Left cardiac atrium (tissue), 4 donors: ENCODE measurements around the gene PYHIN1. TPM values are rescaled to one million over a fixed set of nuclear protein-coding genes. Genes with fewer than 3 reads are reported as not detected.
"Not testable (repeated sequence)": the region's sequence is repeated elsewhere in the genome, so short reads cannot be mapped to it uniquely, and the experiment has no call there.

ENCODE experiments used
- ATAC-seq, 2 donors: fragments of 200-7000 bp; cut with Tn5 transposase; one replicate each; pipeline ENCODE4 v1.9.1; 2020; ENCODE audit warnings: mild to moderate bottlenecking in 2 of 2, moderate library complexity in 2 of 2
- DNase-seq: peaks from one replicate; pipeline ENCODE4 v3.0.0-alpha.2; 2020
- intact Hi-C, 2 donors: fragments of 100-400 bp; cut with DNase I; formaldehyde crosslinking; loops; one replicate each; pipeline versions ENCODE4 v1.14.1 to v1.15.1; 2022 to 2023
- total RNA-seq, 2 donors: library from RNA; stranded (reverse); fragmentation: NEBNext Ultra II Directional; extraction: Animal tissue kit (Norgen Biotek cat#: 25700); gene quantifications; one replicate each; pipeline ENCODE4 v1.2.1, GENCODE V29; 2021
- donor health status: DM: no; HTN: yes; CAD: no.
- donor health status: DM: no; HTN: yes; CAD: no; lungs with severe emphysema.
- donor health status: DM: yes; HTN: yes; CAD: no.
- donor health status: Dilated cardiomyopathy.

The PYHIN1 gene
- total RNA-seq, 2 donors from 2014 or later = 0.55 to 0.59 TPM

- DNase-seq (peak; percentile 54), ATAC-seq (peak; percentile 92 to 95)
- intact Hi-C loops = no loop called here
Measured at GRCh38 chr1:159009704-159010361, 78.5 kb downstream of the PYHIN1 start, which contains the start of gene IFI16. Gene IFI16, plus strand, starts transcription at chr1:159009907. Its CDS starts 4,774 bp downstream, at chr1:159014681.

GRCh38 chr1:159010391-159010790 lies 79.0 kb downstream of the PYHIN1 start:
- intact Hi-C loops = no loop called here
- DNase-seq (no peak), ATAC-seq (no peak)

DNA sequence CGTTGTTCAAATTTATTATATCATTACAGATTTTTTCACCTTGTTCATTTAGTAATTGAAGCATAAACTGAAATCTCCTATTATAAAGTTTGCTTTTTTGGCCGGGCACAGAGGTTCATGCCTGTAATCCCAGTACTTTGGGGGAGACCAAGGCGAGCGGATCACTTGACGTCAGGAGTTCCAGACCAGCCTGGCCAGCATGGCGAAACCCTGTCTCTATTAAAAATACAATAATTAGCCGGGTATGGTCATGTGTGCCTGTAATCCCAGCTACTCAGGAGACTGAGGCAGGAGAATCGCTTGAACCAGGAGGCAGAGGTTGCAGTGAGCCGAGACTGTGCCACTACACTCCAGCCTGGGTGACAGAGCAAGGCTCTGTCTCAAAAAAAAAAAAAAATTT lies 79.6 kb downstream of the PYHIN1 start:
- intact Hi-C loops, DNase-seq: not testable (repeated sequence)

GRCh38 chr1:159011751-159012150 lies 80.4 kb downstream of the PYHIN1 start:
- no peak for DNase-seq
- intact Hi-C loops = no loop called here
- ATAC-seq = no peak

More for the DNA sequence above, 79.6 kb downstream of the PYHIN1 start:
- ATAC-seq = not testable (repeated sequence)

GRCh38 chr1:159012495-159012894 lies 81.1 kb downstream of the PYHIN1 start:
- intact Hi-C loops = no loop called here
- ATAC-seq (peak in 1 of 2 donors; percentile 5), DNase-seq (no peak)

- no peak for DNase-seq
- ATAC-seq = no peak
- intact Hi-C loops = no loop called here
Measured at GRCh38 chr1:159014003-159014571, 82.7 kb downstream of the PYHIN1 start.

DNA sequence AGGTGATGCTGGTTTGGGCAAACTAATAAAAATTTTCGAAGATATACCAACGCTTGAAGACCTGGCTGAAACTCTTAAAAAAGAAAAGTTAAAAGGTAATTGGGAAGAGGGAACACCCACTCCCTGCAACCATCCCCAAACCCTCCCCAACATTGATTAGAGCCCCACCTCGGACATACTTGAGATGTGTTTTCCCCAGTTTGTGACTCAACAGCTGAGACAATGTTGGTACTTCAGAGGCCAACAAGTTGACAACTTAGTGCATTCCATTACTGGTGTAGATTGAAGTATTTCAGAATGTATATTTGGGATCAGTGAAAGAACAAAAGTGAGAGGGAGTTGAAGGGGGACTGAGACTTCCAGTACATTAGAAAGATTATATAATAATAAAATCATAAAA lies 83.5 kb downstream of the PYHIN1 start:
- DNase-seq (no peak), ATAC-seq (no peak)
- intact Hi-C loops = no loop called here

DNA sequence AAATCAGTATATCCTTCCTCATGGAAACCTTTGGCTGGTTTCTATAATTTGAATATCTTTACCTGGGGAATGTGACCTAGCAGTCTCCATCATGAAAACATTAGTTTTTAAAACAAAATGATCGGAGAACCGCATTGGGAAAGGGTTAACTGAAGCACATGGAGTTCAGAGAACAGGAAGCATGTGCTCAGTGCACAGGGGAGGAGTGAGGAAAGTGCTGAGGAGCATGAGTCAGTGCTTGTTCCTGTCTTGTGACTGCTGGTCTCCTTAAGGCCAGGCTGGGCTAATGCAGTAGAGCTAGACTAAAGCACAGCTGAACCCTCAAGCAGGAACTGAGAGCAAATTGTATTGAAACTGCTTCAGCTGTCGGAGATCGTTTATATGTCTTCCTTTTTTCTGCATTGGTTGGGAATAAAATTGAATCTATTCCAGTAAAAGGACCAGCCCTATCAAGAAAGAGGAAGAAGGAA lies 84.1 kb downstream of the PYHIN1 start:
- intact Hi-C loops = no loop called here
- ATAC-seq (peak; percentile 95 to 97), DNase-seq (peak; percentile 71)

GRCh38 chr1:159023723-159024122 lies 92.4 kb downstream of the PYHIN1 start:
- intact Hi-C loops = no loop called here
- DNase-seq = no peak
- no peak for ATAC-seq

DNA sequence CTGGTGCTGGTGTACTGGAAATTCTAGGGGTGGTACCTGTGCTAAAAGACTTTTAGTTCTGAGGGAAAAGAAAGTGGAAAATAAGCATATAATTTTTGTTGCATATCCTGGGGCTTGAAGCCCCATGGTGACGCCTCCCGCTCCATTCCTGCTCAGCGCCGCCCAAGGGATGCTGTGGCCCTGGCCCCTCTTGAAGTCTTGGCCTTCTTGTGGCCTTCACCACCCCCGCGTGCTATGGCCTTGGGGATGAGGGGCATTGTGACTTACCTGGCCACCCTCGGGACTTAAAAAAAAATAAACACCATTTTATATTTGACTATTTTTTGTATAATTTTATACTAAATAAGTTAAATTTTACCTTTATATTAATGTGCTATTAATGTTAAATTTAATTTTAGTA lies 93.7 kb downstream of the PYHIN1 start:
- intact Hi-C loops = no loop called here
- DNase-seq = no peak
- ATAC-seq = no peak

Other genes starting within 250 kb of the PYHIN1 start
- gene SPTA1, start 244.8 kb upstream of the PYHIN1 start, total RNA-seq = under 1 TPM; 0.03 to 0.15 TPM
- gene OR6K2, start 230.9 kb upstream of the PYHIN1 start, total RNA-seq = not detected
- not detected for gene OR6K3, start 210.8 kb upstream of the PYHIN1 start, total RNA-seq
- not detected for gene OR6K6, start 176.8 kb upstream of the PYHIN1 start, total RNA-seq
- not detected for gene OR6N1, start 159.4 kb upstream of the PYHIN1 start, total RNA-seq
- gene OR6N2, start 150.3 kb upstream of the PYHIN1 start, total RNA-seq = not detected
- 1 to 10 TPM; 5.2 to 9.5 TPM for gene MNDA, start 100.2 kb upstream of the PYHIN1 start, total RNA-seq
- 10 to 100 TPM; 43.7 to 67.7 TPM for gene IFI16, start 78.4 kb downstream of the PYHIN1 start, total RNA-seq
- under 1 TPM; 0.50 to 0.76 TPM for gene AIM2, start 145.2 kb downstream of the PYHIN1 start, total RNA-seq
- 10 to 100 TPM in 1 of 2 donors, 1 to 10 TPM in 1; 6.3 to 15.3 TPM for gene CADM3, start 240.1 kb downstream of the PYHIN1 start, total RNA-seq